ENCODE results near the gene MTA3.

GRCh38 chr2:42768706-42769256, 200.3 kb downstream of the MTA3 start:
- TF ChIP-seq CTCF (IDR thresholded peaks at IDR 0.05) (no peak), POLR2A (IDR thresholded peaks at IDR 0.05) (no peak)
